Lower leg skin (tissue), 3 donors: ENCODE measurements around the gene MGMT.

Source experiments
- CTCF ChIP-seq, 3 donors: fragments of 450-650 bp; IDR thresholded peaks; one replicate each; pipeline ENCODE4 v1.5.1; 2016; ENCODE audit warnings: antibody characterized with exemption in 3 of 3, mild to moderate bottlenecking in 3 of 3, moderate library complexity in 2 of 3
- POLR2A ChIP-seq, 2 donors: fragments of 450-650 bp; IDR thresholded peaks; one replicate each; pipeline ENCODE4 v1.6.1; 2016 to 2017; ENCODE audit warnings: antibody characterized with exemption in 2 of 2, mild to moderate bottlenecking in 1 of 2, moderate library complexity in 1 of 2

- TF ChIP-seq CTCF (IDR thresholded peaks at IDR 0.05) (no peak), POLR2A (IDR thresholded peaks at IDR 0.05) (no peak)
Measured at GRCh38 chr10:129780901-129781795, 314.1 kb downstream of the MGMT start.
